Cardiac muscle cell (in vitro differentiated cells and primary cell): Measurements from ENCODE around the gene SNAPC4. TPM values are rescaled to one million over a fixed set of nuclear protein-coding genes. Genes with fewer than 3 reads are reported as not detected.

Experiments used
- DNase-seq, 2 donors: peaks; one replicate each; pipeline versions ENCODE4 v3.0.0 to v3.0.0-alpha.2; 2010 to 2017; ENCODE audit warnings: low read depth in 1 of 2, low spot score in 1 of 2
- H3K27ac ChIP-seq: fragments of 200-600 bp; sonication (generic); 2 replicates; pipeline ENCODE4 v1.5.1; 2016
- H3K27me3 ChIP-seq: fragments of 200-600 bp; sonication (generic); 2 replicates; pipeline ENCODE4 v1.6.0; 2016; ENCODE audit warnings: control low read depth
- H3K36me3 ChIP-seq: fragments of 200-600 bp; sonication (generic); 2 replicates; pipeline ENCODE4 v1.5.1; 2016; ENCODE audit warnings: control low read depth
- H3K4me1 ChIP-seq: fragments of 200-600 bp; sonication (generic); 2 replicates; pipeline ENCODE4 v1.8.1; 2017; ENCODE audit warnings: low read depth, mild to moderate bottlenecking, mixed run types
- H3K4me3 ChIP-seq: fragments of 200-600 bp; sonication (generic); 2 replicates; pipeline ENCODE4 v1.5.1; 2016; ENCODE audit warnings: mild to moderate bottlenecking
- H3K9me3 ChIP-seq: fragments of 200-600 bp; sonication (generic); 2 replicates; pipeline ENCODE4 v1.5.1; 2017; ENCODE audit warnings: low read depth, mild to moderate bottlenecking, control low read depth
- CTCF ChIP-seq: IDR thresholded peaks from 2 replicates; pipeline ENCODE4 v1.5.1; 2012; ENCODE audit warnings: low read depth, mild to moderate bottlenecking, low read length
- polyA plus RNA-seq: library from polyadenylated mRNA; unstranded; fragments of >200 nt; fragmentation: Nextera tagmentation; extraction: Ambion mirVana; gene quantifications from 2 replicates; pipeline ENCODE4 v1.2.1, GENCODE V29; 2016
- total RNA-seq: library from RNA; depleted of rRNA; stranded (reverse); fragments of >200 nt; gene quantifications from 2 replicates; pipeline ENCODE4 v1.2.3, GENCODE V29; 2016

Gene SNAPC4
- total and polyA plus RNA-seq, 2 experiments from 2014 or later: 7.7 to 12.7 TPM

- Histone ChIP-seq H3K9me3 (no peaks in the 10 kb centered on the region), H3K36me3 (peaks cover 20% of the 10 kb centered on the region), H3K4me1 (peaks cover 6% of the 10 kb centered on the region), H3K4me3 (peak within 1 kb of the TSS; percentile 99), H3K27me3 (no peaks in the 10 kb centered on the region), H3K27ac (peak within 1 kb of the TSS; percentile 64)
- TF ChIP-seq CTCF: peak; percentile 50
- peak; percentile 78 to 82 for DNase-seq
These were observed 39.8 kb upstream of the SNAPC4 start, which contains the start of gene INPP5E for GRCh38 chr9:136439481-136440408. INPP5E (minus strand) TSS chr9:136439845; CDS start chr9:136439419, 426 bp downstream.

GRCh38 chr9:136438548-136439480 is 38.8 kb upstream of the SNAPC4 start:
- peak; percentile 26 to 48 for DNase-seq
- Histone ChIP-seq H3K27ac (peak overlapping the region; percentile 64), H3K4me1 (peaks cover 6% of the 10 kb centered on the region), H3K36me3 (peaks cover 18% of the 10 kb centered on the region), H3K27me3 (no peaks in the 10 kb centered on the region), H3K9me3 (no peaks in the 10 kb centered on the region), H3K4me3 (peak overlapping the region; percentile 99)
- TF ChIP-seq CTCF: no peak

- H3K36me3 ChIP-seq: peaks cover 11% of the 10 kb centered on the region
- H3K4me3 ChIP-seq: peak overlapping the region; percentile 99
- TF ChIP-seq CTCF: no peak
- H3K27me3 ChIP-seq: no peaks in the 10 kb centered on the region
- DNase-seq: no peak
- no peaks in the 10 kb centered on the region for H3K9me3 ChIP-seq
- H3K27ac ChIP-seq: no peak overlapping the region
- peaks cover 6% of the 10 kb centered on the region for H3K4me1 ChIP-seq
These were observed 38.0 kb upstream of the SNAPC4 start for GRCh38 chr9:136437839-136438547.

GRCh38 chr9:136437430-136437829 is 37.5 kb upstream of the SNAPC4 start:
- Histone ChIP-seq H3K4me1 (peaks cover 6% of the 10 kb centered on the region), H3K27me3 (no peaks in the 10 kb centered on the region), H3K27ac (no peak overlapping the region), H3K9me3 (no peaks in the 10 kb centered on the region), H3K4me3 (peak overlapping the region; percentile 99), H3K36me3 (peaks cover 10% of the 10 kb centered on the region)
- TF ChIP-seq CTCF: no peak
- DNase-seq: peak in 1 of 2 donors; percentile 51
